GM18867 (cell line): ENCODE data around the gene CHAMP1.

Source experiments
- ATAC-seq: cut with Tn5 transposase; IDR thresholded peaks from one replicate; pipeline ENCODE4 v1.9.1; 2021; ENCODE audit warnings: mild to moderate bottlenecking, moderate library complexity; ENCODE audit not compliant: unreplicated experiment

Gene CHAMP1

GRCh38 chr13:114299604-114300305, 14.5 kb upstream of the CHAMP1 start:
- ATAC-seq: no peak

- no peak for ATAC-seq
Observed at GRCh38 chr13:114303700-114304327, 10.5 kb upstream of the CHAMP1 start.

GRCh38 chr13:114304346-114305034, 9.8 kb upstream of the CHAMP1 start:
- no peak for ATAC-seq

GRCh38 chr13:114309086-114309485, 5.2 kb upstream of the CHAMP1 start:
- no peak for ATAC-seq

GRCh38 chr13:114309806-114310410, 4.4 kb upstream of the CHAMP1 start:
- no peak for ATAC-seq

- no peak for ATAC-seq
Observed at GRCh38 chr13:114310956-114311355, 3.3 kb upstream of the CHAMP1 start.

- no peak for ATAC-seq
Observed at GRCh38 chr13:114311387-114311786, 2.9 kb upstream of the CHAMP1 start.

- no peak for ATAC-seq
Observed at GRCh38 chr13:114311908-114312307, 2.4 kb upstream of the CHAMP1 start.

- ATAC-seq: peak; percentile 40
Observed at GRCh38 chr13:114313061-114313860, 1.0 kb upstream of the CHAMP1 start.

- no peak for ATAC-seq
Observed at GRCh38 chr13:114315074-114315785, 927 bp downstream of the CHAMP1 start.

GRCh38 chr13:114318624-114319023, 4.3 kb downstream of the CHAMP1 start:
- no peak for ATAC-seq

GRCh38 chr13:114319441-114319913, 5.2 kb downstream of the CHAMP1 start:
- ATAC-seq: no peak

GRCh38 chr13:114320065-114320464, 5.8 kb downstream of the CHAMP1 start:
- no peak for ATAC-seq

GRCh38 chr13:114321256-114321655, 7.0 kb downstream of the CHAMP1 start:
- no peak for ATAC-seq

- ATAC-seq: no peak
Observed at GRCh38 chr13:114323349-114323748, 9.0 kb downstream of the CHAMP1 start.

- ATAC-seq: no peak
Observed at GRCh38 chr13:114324334-114324733, 10.0 kb downstream of the CHAMP1 start.

- ATAC-seq: no peak
Observed at GRCh38 chr13:114325729-114326128, 11.4 kb downstream of the CHAMP1 start.

GRCh38 chr13:114328034-114328433, 13.7 kb downstream of the CHAMP1 start:
- ATAC-seq: no peak

- ATAC-seq: no peak
Observed at GRCh38 chr13:114328595-114328994, 14.3 kb downstream of the CHAMP1 start.

- no peak for ATAC-seq
Observed at GRCh38 chr13:114330086-114330485, 15.8 kb downstream of the CHAMP1 start.
